HG02970 (cell line): ENCODE data around the gene ATPAF2.

ENCODE experiments used
- ATAC-seq: cut with Tn5 transposase; IDR thresholded peaks from one replicate; pipeline ENCODE4 v1.9.1; 2021; ENCODE audit warnings: mild to moderate bottlenecking, moderate library complexity, moderate number of reproducible peaks; ENCODE audit not compliant: unreplicated experiment, low FRiP score

ATPAF2 gene

DNA sequence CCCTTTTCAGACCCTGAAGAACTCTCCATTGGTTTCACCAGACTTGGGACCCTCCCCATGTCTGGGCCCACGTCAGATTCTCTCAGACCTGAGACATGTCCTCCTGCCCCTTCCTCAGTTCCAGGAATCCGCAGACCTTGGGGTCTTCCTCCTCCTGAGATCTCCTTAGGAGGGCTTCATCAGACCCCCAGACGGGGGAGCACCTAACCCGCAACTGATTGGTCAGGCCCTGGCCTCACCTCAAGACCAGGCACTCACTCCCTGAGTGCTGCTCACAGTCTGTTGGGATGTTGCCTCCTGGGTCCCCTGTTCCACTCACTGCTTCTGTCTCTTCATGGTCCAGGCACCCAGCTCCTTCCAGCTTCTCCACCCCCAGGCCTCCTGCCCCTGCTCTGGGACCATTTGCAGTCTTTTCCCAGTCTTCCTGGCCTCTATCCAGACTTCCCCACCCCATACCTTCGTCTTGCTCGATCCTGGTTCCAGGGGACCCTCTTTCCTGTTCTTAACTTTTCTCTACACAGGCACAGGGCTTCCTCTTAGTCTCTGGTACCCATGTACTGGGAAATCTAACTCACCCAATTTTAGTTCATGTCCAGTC is 1.4 kb upstream of the ATPAF2 start:
- no peak for ATAC-seq

DNA sequence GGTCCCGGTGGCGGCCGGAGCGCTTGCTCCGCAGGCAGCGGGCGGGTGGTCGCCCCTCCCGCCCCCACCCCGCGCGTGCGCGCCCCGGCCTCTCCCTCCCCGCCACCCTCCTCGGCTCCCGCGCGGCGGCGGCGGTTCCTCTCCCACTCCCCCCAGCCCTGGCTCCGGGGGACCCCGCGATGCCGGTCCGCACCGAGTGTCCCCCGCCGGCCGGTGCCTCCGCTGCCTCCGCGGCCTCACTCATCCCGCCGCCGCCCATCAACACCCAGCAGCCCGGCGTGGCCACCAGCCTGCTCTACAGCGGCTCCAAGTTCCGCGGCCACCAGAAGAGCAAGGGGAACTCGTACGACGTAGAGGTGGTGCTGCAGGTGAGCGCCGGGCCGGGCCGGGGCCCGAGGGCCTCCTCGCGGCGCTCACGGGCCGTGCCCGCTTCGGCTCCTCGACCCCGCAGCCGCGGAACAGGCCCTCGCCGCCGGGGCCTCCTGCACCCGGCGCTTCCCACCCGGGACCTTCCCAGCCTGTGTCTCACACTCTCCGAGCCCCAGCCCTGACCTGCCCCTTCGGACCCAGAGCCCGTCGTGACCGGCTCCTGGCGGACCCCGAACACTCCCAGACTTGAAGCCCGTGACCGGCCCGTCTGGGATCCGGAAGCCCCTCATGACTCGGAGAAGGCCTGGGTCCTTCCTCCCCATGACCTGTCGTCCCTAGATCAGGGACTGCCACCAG is 730 bp upstream of the ATPAF2 start:
- ATAC-seq: peak; percentile 10

DNA sequence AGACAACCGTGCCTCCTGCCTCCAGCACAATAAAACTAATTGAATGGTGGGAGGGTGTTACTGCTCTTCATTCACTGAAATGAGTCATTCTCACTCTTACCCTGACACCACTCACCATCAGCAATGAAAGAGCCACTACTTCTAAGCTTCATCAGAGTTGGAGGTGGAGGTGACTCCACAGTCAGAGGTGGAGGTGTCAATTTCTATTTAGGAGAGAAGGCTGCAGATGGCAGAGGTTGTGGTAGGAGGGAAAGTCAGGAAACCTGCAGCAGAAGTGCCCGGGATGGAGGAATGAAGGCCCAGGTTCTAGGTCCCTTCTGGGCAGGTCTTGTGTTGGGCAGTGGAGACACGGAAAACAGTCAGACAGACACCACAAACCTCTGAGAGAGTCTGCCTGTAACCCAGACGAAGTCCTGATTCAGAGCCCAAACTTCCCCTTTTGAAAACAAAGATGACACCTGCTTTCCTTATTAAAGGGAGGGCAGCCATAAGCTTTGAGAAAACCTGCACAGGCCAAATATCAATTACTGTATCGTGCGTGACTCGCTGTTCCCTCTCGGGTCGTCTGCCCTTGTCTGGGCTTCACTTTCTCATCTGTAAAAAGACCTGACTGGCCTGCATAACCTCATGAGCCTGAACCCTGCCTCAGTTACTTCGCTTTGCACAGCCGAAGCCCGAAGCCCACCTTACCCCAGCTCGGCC is 668 bp downstream of the ATPAF2 start:
- no peak for ATAC-seq

DNA sequence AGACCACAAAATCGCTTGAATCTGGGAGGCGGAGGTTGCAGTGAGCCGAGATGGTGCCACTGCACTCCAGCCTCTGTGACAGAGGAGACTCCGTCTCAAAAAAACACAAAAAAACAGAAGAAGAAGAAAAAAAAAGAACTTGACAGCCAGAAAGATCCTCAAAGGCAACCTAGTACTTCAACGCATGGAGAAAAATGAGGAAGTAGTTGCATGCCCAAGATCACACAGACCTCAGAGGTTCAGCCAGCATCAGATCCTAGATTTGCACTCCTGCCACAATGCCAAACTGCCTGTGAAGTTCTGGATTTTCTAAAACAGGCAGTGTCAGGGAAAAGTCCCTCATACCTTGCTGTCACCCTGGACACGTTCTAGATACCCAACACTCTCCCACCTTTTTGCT is 1.5 kb downstream of the ATPAF2 start:
- no peak for ATAC-seq

DNA sequence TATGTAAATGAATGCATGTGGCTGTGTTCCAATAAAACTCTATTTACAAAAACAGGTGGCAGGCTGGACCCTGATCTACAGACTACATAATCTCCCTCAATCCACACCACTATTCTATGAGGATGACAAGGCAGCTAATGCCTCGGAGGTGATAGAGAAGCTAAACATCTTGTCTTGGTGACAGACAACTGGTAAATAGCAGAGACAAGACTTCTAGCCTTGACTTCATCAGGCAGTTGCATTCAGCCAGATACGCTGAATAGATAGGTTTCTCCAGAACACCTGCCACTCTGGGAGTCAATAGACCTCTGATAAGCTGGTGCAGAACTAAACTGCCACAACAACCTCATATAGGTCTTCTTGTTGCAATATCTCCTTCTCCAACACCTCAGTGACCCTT is 3.3 kb downstream of the ATPAF2 start:
- no peak for ATAC-seq

DNA sequence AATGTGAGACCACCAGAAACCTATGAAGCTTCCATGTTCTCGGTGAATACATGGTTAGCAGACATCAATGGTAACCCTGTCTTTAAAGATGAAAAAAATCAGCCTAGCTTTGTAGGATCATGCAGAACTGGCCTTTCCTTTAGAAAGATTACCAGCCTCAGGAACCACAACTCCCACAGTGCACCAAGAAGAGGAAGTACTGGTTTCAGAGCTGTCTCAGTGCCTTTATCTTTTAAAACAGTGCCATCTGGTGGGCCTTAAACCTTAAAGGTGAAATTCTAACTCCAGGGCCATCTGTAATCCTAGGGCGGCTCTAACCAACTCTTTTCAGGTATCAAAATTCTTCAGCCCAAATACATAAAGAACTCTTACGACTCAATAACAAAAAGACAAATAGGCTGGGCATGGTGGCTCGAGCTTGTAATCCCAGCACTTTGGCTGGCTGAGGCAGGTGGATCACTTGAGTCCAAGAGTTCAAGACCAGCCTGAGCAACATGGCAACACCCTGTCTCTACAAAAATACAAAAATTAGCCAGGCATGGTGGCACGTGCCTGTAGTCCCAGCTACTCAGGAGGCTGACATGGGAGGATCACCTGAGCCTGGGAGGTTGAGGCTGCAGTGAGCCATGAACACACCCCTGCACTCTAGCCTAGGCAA is 5.4 kb downstream of the ATPAF2 start:
- ATAC-seq: no peak

DNA sequence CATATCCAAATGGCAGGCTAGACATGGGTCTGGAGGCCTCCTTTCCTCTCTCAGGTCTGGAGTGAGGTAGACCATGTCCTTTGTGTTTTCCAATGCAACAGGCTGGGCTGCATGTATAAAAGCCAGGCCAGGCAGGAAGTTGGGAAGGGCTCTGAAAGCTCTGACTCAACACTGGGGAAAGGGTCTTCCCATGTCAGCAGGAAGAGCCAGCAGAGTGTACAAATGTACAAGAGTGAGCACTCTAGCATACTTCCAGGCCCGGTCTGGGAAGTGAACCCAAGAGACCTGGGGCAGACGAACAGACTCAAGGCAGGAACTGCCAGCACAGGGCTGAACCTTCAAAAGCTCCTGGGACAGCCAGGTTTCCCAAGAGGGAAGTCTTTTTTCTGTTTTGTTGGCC is 7.0 kb downstream of the ATPAF2 start:
- ATAC-seq: no peak

DNA sequence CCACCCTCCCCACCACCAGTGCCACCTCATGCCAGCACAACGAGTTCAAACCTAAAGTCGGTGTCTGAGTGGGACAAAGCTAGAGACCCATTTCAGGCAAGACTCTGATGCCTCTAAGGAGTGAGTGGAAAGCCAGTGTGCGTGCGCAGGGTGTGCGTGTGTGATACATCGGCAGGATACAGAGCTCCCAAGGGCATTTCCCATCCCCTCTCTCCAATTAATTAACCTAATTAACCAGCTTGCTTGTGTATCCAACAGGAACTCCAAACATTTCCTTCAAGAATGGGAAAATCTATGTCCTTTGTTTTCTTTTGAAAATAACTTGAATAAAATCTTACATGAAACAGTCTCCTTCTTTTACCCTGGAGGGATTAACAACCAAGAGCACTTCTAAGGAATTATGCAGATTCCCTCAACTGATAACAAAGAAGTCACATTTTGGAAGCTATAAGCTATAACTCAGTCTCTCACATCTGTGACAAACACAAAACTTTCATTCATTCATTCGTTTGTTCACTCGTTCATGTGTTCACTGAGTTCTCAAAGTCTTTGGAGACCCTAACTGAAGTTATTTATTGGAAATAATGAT is 9.9 kb downstream of the ATPAF2 start:
- no peak for ATAC-seq

DNA sequence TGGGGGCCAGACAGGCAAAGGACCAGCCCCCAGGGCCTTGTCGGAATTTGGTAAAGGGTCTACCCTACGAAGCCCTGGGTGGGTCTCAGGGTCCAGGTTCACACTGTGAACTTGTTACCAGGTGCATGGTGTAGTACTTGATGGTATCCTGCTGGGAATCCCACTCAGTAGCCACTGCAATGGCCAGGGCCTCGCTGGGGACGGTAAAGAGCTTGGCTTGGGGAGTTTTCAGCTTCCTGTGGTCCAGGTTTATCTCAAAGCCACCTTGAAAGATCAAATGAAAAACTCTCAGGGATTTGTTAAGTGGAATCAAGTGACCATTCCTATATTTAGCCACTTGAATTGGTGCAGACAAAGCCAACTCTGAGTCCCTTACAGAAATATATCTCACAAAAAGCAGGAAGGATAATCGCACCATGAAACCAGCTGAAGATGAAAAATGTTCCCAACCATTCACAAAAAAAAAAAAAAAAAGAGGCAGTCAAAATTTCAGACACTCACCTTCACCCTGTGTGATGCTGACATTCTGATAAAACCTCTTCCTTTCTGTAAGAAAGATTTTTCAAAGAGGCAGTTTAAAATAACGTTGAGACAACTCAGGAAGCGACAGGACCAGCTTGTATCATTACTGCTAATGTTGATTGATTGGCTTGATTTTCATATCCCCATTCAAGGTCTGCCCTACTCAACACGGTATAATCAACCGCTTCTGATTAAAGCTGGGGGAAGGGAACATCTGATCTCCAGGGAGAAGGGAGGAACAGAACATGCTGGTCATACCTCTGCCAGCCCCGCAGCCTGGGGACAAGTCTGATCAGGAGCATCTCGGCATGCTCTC is 10.6 kb downstream of the ATPAF2 start:
- no peak for ATAC-seq

DNA sequence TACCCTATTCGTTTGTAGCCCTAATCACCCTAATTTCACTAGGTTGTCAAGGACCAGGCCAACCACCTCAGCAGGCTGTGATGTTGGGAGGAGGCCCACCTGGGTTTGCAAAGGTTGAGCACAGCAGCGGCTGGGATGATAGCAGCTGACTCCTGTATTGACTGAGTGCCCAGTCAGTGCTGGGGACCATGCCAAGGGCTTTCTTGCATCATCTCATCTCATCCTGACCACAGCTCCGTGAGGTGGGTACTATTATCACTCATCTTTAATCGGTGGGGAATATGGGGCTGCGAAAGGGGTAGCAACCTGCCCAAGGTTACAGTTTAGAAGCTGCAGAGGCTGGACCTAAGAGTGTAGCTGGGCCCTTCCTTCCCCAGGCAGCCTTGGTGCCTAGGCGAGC is 11.7 kb downstream of the ATPAF2 start:
- ATAC-seq: no peak

DNA sequence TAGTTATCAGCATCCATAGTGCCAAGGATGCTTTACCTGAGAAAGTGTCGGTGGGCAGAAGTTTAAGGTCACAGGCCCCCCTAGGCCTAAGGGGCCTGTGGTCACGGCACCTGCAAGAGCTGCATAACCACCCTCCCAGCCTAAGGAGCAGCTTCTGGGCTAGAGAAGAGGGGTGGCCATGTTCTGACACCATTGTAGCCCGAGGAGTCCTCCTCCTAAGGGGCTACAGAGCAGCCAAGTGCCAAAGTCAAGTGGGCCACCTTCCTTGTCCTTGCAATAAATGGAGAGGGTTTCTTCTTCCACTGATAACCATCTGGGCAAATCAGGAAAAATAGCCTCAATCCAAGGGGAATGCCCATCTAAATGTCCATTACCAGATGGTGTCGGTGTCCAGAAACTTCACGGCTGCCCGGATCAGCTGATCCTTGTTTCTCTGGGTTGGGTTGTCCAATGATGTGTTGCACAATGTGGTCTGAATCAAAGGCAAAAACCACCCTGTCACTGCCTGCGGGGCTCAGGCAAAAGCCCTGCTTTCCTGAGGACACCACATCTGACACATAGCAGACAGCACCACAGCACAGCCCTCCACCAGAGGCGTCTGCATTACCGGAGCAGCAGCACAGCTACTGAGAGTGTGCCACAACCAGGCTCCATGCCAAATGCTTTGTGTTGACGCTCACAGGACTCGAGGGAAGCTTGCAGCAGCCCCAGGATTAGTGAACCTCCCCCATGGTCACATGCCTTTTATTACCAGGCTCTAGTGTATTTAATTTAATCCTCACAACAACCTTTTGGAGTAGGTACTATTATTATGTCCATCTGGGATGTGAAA is 12.8 kb downstream of the ATPAF2 start:
- no peak for ATAC-seq

DNA sequence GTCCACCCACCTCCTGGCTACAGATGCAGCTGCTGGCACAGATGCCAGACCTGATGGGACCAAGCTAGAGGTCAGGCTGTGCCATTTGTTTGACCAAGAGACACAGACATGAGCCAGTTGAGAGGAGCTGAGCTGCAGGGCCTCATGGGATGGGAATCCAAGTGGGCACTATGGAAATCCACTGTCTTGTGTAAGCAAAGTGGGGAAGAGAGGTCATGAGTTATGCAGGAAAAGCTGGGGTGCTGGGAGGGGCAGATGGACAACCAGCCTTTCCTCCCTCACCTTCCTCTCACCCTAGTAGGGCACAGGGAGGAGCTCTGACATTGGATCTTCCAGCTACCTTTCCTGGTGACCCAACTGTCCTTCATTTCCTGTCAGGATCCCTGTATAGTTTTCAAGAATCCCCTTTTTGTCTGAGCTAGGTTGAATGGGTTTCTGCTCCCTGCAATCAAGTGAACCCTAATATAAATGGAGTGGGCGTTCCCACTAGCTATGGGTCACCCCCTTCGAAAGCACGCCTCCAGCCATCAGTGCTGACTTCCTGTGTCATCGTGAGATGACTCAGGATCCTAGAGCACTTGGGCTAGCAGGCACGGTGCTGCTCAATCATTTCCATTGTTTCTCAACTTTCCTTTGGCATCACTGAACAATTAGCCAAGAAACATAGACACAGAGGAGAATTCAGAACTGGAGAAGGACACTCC is 13.6 kb downstream of the ATPAF2 start:
- ATAC-seq: no peak

DNA sequence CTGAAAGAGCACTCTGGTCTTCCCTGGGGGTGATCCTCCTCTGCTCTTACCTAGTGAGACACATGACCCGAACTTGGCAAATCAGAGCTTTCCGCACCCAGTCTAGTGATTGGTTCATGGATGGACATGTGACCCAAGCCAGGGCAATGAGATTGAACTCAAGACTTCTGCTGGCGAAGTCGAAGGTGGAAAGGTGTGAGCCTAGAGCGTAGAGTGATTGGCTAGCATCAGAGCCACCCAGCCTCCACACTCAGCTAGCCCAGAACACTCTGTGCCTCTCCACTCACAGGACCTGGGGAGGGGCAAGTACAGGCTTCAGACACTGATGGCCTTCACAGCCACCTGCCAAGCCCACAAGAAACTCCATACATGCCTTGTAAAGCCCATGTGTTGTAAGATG is 17.6 kb downstream of the ATPAF2 start:
- ATAC-seq: no peak

DNA sequence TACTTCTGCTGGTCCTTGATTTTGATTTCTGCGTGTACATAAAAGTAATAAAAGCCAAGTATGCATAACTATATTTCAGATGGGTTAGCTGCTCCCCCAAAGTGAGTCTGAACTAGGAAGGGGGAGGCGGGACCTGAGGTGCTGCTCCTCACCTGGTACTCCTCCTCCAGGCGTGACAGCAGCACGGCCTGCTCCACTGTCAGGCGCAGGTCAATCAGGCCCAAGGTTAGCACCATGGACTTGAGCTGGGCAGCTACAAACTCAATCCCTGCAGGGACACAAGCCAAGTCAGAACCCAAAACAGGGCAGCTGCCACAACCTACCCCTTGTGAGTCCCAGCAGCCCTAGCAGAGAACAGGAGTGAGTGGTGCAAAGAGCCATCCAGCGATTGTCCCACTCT is 18.0 kb downstream of the ATPAF2 start:
- ATAC-seq: no peak

DNA sequence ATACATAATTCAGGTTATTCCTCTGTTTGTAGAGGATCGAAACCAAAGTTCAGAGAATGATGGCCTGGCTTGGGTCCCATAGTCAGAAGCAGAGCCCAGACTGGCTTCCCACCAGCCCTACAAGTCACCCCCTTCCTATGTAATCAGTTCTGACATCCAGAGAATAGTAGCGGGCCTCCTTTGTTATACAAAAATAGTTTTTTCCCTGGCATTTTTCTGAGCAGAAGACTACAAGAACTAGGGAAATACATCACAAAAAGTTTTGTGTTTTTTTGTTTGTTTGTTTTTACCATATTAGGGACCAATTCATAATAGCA is 19.2 kb downstream of the ATPAF2 start:
- ATAC-seq: no peak

DNA sequence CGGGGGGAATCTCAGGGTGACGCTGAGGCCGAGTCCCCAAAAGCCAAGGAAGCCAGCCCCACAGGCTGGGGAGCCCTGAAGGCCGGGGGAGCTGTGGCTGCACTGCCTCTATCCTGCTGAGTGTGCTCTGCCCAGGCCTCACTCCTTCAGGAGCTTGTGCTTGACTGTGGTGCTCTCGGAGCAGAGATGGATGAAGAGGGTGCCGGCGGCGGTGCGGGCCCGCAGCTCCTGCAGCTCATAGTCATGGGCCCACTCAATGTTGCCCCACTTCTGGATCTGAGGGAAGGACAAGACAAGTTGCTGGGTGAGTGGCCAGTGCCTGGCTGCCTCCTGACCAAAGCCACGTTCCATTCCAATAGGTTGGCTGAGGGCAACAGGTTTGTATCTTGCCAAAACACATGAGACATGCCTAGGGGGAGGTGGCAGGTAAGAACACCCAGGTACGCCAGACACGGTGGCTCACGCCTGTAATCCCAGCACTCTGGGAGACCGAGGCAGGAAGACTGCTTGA is 20.5 kb downstream of the ATPAF2 start:
- ATAC-seq: no peak

DNA sequence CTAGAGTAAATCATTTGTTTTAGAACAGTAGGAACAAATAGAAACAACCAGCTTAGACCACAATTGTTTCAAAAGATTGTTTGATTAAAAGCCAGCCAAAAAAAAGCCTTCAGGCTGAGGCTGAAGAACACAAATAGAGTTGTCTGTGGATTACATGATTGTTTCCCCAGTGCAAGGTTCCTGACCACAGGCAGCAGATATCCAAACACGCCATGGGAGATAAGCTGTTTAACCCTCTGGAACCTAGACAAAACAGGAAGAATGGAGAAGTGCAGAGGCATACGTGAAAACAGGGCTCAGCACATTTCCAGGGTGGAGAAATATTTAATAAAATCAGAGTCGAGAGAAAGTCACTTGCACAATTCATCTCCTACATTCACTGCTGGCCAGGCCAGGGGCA is 21.0 kb downstream of the ATPAF2 start:
- ATAC-seq: no peak

DNA sequence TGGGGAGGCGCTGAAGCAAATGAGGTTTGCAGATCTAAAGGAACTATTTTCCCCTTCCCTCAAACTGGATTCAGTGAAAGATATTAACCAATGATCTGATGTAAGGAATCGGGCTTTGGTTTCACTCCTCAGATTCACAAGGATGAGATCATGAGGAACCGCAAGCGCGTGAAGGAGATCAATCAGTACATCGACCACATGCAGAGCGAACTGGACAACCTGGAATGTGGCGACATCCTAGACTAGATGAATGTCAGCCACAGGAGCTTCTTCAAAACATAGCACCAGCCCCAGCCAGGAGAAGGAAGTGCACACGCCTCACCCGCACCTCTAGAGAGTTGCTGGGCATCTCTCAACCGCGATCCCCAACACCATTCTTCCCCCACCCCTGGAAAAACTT is 22.5 kb downstream of the ATPAF2 start:
- no peak for ATAC-seq

DNA sequence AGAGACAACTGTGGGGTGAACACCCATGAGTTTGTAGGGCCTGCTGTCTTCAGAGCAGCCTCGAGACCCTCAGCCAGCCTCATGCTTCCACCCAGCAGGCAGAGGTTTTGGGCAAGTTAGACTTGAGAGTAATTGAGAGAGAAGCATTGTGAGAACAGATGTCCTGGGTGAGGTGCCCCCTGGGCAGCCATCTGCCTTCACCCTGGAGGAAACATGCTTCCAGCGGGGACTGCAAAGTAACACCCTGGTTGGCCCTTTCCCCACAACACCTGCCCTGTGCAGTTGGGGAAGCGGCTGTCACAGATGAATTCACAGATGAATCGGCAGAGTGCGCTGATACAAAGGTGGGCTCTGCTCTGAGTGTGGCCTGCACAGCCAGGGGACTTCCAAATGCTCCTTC is 23.4 kb downstream of the ATPAF2 start:
- ATAC-seq: no peak
